Measurements from ENCODE around the gene ALOX12B. TPM values are rescaled to one million over a fixed set of nuclear protein-coding genes. Genes with fewer than 3 reads are reported as not detected.

Gene ALOX12B
- total and polyA plus RNA-seq, 2 donors (not counting 3 experiments of a cell fraction or from before 2014, with no cell fraction given), result not detected

DNA sequence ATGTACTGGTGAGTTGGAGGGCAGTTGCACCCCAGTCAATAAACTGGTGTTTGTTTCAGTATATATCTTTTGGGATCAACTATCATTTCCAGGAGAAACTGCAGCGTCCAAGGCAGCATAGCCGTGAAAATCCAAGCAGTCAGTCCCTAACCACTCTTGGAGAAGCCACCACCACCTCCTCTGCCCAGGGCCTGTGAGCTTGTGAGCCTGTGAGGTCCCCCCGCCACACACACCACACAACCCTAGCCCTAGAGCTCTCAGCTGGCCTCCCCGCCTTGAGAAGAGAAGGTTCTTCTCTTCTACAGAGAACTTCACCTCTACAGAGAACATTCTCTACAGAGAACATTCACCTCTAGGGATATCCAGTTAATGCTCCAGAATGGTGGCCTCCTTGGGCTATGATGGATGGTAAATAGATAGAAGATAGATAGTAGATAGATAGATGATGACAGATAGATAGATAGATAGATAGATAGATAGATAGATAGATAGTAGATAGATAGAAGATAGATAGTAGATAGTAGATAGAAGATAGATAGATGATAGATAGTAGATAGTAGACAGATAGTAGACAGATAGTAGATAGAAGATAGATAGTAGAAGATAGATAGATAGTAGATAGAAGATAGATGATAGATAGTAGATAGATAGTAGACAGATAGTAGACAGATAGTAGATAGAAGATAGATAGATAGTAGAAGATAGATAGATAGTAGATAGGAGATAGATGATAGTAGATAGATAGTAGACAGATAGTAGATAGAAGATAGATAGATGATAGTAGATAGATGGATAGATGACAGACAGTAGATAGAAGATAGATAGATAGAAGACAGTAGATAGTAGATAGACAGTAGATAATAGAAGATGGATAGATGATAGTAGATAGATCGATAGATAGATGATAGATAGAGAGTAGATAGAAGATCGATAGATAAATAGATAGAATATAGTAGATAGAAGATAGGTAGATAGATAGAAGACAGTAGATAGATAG is 35.0 kb downstream of the ALOX12B start:
- Histone ChIP-seq H3K9me3 (replicated peaks; ENCODE audit: control insufficient read depth, insufficient read depth, low read length) (no peaks in the 10 kb centered on the region), H3K4me1 (ENCODE audit: control insufficient read depth, extremely low read depth, insufficient read depth, low read length) (peaks cover 11% of the 10 kb centered on the region), H3K4me2 (ENCODE audit: insufficient read depth, low read length) (no peak overlapping the region), H3K4me3 (replicated peaks in 1 of 3; ENCODE audit: insufficient read depth in 1 of 3, low read depth in 1 of 3, low read length in 3 of 3) (no peak overlapping the region), H4K20me1 (replicated peaks; ENCODE audit: control insufficient read depth, extremely low read depth, insufficient read depth, low read length) (no peaks in the 10 kb centered on the region), H3K27ac (ENCODE audit: insufficient read depth, low read depth, low read length) (no peak overlapping the region), H2AFZ (ENCODE audit: low read depth, low read length) (no peak overlapping the region), H3K36me3 (ENCODE audit: control insufficient read depth in 2 of 2, extremely low read depth in 1 of 2, insufficient read depth in 2 of 2, low read length in 2 of 2) (no peaks in the 10 kb centered on the region), H3K9me1 (replicated peaks; ENCODE audit: control insufficient read depth, extremely low read depth, insufficient read depth, low read length) (no peaks in the 10 kb centered on the region), H3K9ac (replicated peaks; ENCODE audit: extremely low read depth, insufficient read depth, low read length) (no peak overlapping the region), H3K79me2 (ENCODE audit: control insufficient read depth, insufficient read depth, low read length) (no peaks in the 10 kb centered on the region), H3K27me3 (ENCODE audit: control insufficient read depth in 2 of 2, insufficient read depth in 2 of 2, low read length in 2 of 2) (peaks cover 0 to 2% of the 10 kb centered on the region in 2 experiments)
- DNase-seq (ENCODE audit: low read depth, low spot score) (no peak), FAIRE-seq (no peak)
- TF ChIP-seq, protein P1, sequence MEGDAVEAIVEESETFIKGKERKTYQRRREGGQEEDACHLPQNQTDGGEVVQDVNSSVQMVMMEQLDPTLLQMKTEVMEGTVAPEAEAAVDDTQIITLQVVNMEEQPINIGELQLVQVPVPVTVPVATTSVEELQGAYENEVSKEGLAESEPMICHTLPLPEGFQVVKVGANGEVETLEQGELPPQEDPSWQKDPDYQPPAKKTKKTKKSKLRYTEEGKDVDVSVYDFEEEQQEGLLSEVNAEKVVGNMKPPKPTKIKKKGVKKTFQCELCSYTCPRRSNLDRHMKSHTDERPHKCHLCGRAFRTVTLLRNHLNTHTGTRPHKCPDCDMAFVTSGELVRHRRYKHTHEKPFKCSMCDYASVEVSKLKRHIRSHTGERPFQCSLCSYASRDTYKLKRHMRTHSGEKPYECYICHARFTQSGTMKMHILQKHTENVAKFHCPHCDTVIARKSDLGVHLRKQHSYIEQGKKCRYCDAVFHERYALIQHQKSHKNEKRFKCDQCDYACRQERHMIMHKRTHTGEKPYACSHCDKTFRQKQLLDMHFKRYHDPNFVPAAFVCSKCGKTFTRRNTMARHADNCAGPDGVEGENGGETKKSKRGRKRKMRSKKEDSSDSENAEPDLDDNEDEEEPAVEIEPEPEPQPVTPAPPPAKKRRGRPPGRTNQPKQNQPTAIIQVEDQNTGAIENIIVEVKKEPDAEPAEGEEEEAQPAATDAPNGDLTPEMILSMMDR (IDR thresholded peaks at IDR 0.05; ENCODE audit: extremely low read depth in 1 of 2, insufficient read depth in 1 of 2, low read depth in 1 of 2, low read length in 2 of 2), result no peak
- TF ChIP-seq POLR2AphosphoS5 (IDR thresholded peaks at IDR 0.05; ENCODE audit: insufficient read depth, low read depth, low read length), result no peak
- no peak for TF ChIP-seq POLR2A (IDR thresholded peaks at IDR 0.05; ENCODE audit: low read depth, low read length)
- no peak for TF ChIP-seq EZH2 (IDR thresholded peaks at IDR 0.05; ENCODE audit: borderline replicate concordance, low read depth, low read length, severe bottlenecking)
- no peak for TF ChIP-seq GATA2 (IDR thresholded peaks at IDR 0.05; ENCODE audit: insufficient read depth, insufficient read length, low read depth, low read length)
- TF ChIP-seq MYC (IDR thresholded peaks at IDR 0.05; ENCODE audit: low read depth, low read length), result no peak
- TF ChIP-seq, protein P2, sequence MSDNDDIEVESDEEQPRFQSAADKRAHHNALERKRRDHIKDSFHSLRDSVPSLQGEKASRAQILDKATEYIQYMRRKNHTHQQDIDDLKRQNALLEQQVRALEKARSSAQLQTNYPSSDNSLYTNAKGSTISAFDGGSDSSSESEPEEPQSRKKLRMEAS (IDR thresholded peaks at IDR 0.05; ENCODE audit: insufficient read depth, insufficient read length), result no peak
- TF ChIP-seq JUN (IDR thresholded peaks at IDR 0.05; ENCODE audit: borderline replicate concordance, insufficient read depth, insufficient read length, low read depth), result no peak
- dilution Hi-C loops (cut with MboI; ENCODE audit: extremely low pct_ligation_motif_present, low sequenced_read_pairs), result no loop called here
- BruUV-seq (replicated peaks), result no TSS peak
- CTCF ChIA-PET, result interaction anchor here (2.6 kb wide), 1 partner anchor 11 kb away, joined by 13 read pairs; no protein-coding TSS in a partner anchor
- POLR2A ChIA-PET, result no interaction called here
- intact Hi-C loops (cut with micrococcal nuclease), result no loop called here
